Forelimb muscle (tissue), 1 donor: ENCODE results near the gene OR2AK2. TPM values are rescaled to one million over a fixed set of nuclear protein-coding genes. Genes with fewer than 3 reads are reported as not detected.
"Not testable (repeated sequence)": the region's sequence is repeated elsewhere in the genome, so short reads cannot be mapped to it uniquely, and the experiment has no call there.

Source experiments
- DNase-seq: peaks from one replicate; pipeline ENCODE4 v3.0.0-alpha.2; 2013; ENCODE audit warnings: low read depth
- polyA plus RNA-seq: library from polyadenylated mRNA; unstranded; fragments of 120-200 nt; gene quantifications from one replicate; pipeline ENCODE4 v1.2.1, GENCODE V29; 2013; ENCODE audit not compliant: insufficient read length

Gene OR2AK2
- polyA plus RNA-seq: not detected

- DNase-seq: no peak
Observed at GRCh38 chr1:247964933-247965332, at the start of gene OR2AK2. Gene OR2AK2 (plus strand): TSS chr1:247965233. CDS start chr1:247965377, 144 bp downstream.

- no peak for DNase-seq
Observed at GRCh38 chr1:247919952-247920351, 45.1 kb upstream of the OR2AK2 start, which contains the start of gene OR2T8. Gene OR2T8 (plus strand): TSS chr1:247920252. CDS start chr1:247921018, 766 bp downstream.

- no peak for DNase-seq
Observed at GRCh38 chr1:247923941-247924340, 41.1 kb upstream of the OR2AK2 start.

GRCh38 chr1:247924868-247925267, 40.2 kb upstream of the OR2AK2 start, which contains the start of gene OR2AJ1:
Gene OR2AJ1 (plus strand): TSS chr1:247924889. CDS start chr1:247933769, 8,880 bp downstream.
- DNase-seq: no peak

- DNase-seq: no peak
Observed at GRCh38 chr1:247933989-247934388, 31.0 kb upstream of the OR2AK2 start.

GRCh38 chr1:247935781-247936180, 29.3 kb upstream of the OR2AK2 start:
- DNase-seq: no peak

GRCh38 chr1:247936415-247936814, 28.6 kb upstream of the OR2AK2 start:
- no peak for DNase-seq

- DNase-seq: not testable (repeated sequence)
Observed at GRCh38 chr1:247936965-247937734, 27.9 kb upstream of the OR2AK2 start.

GRCh38 chr1:247942624-247943023, 22.4 kb upstream of the OR2AK2 start:
- no peak for DNase-seq

- no peak for DNase-seq
Observed at GRCh38 chr1:247948558-247948957, 16.5 kb upstream of the OR2AK2 start, which contains the start of gene OR2L8. Gene OR2L8 (plus strand): TSS chr1:247948858. CDS start chr1:247948858, 0 bp downstream.

- no peak for DNase-seq
Observed at GRCh38 chr1:247953408-247953807, 11.6 kb upstream of the OR2AK2 start.

GRCh38 chr1:247961791-247962190, 3.2 kb upstream of the OR2AK2 start:
- DNase-seq: no peak

GRCh38 chr1:247962911-247963588, 2.0 kb upstream of the OR2AK2 start:
- DNase-seq: no peak

- no peak for DNase-seq
Observed at GRCh38 chr1:247966532-247967204, 1.6 kb downstream of the OR2AK2 start.

GRCh38 chr1:247992986-247993385, 28.0 kb downstream of the OR2AK2 start:
- no peak for DNase-seq

GRCh38 chr1:247998811-247999210, 33.8 kb downstream of the OR2AK2 start:
- no peak for DNase-seq

GRCh38 chr1:248000169-248000568, 35.1 kb downstream of the OR2AK2 start:
- no peak for DNase-seq

GRCh38 chr1:248007778-248008177, 42.7 kb downstream of the OR2AK2 start:
- DNase-seq: no peak

- no peak for DNase-seq
Observed at GRCh38 chr1:248009681-248010080, 44.6 kb downstream of the OR2AK2 start.

GRCh38 chr1:248013229-248013710, 48.2 kb downstream of the OR2AK2 start, which contains the start of gene OR2L5:
Gene OR2L5 (plus strand): TSS chr1:248013660. CDS start chr1:248021948, 8,288 bp downstream.
- no peak for DNase-seq

- no peak for DNase-seq
Observed at GRCh38 chr1:248015803-248016202, 50.8 kb downstream of the OR2AK2 start.
